ENCODE results near the gene SLC9B2.
"Not testable (repeated sequence)": the region's sequence is repeated elsewhere in the genome, so short reads cannot be mapped to it uniquely, and the experiment has no call there.

SLC9B2 gene

DNA sequence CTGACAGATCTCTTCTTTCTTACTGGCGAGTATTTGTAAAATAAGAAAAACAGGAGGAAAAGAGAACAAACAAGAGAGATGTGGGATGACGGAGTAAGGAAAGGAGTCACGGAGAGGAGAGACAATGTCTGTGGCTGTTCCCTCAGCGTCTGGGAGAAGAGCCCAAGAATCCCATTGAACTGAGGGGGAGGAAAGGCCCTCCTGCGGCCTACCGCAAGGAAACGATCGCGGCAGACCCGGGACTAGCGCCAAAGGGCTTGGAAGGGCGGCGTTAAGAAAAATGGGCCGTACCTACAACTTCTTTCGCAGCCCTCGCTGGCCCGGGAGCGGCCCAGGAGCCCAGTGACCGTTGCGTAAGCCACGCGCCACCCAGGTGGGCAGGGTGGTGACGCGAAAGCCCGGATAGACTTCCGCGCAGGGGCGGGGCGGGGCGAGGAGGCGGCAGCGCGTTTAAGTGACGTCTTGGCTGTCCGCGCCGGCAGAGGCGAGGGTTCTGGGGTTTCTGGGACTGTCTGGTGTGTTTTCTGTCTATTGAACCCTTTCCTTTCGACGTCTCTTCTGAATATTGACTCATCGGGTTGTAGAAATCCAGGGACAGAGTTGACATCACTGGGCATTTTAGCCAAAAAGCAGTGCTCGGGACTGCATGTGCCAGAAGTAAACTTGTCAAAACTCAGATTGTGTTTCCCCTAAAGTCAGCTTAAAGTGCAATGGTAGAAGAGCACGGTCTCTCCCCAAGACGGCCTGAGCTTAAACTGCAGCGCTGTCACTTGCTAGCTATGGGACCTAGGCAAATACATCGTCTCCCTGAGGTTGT lies 57.0 kb downstream of the SLC9B2 start, which contains the start of gene SLC9B1:
SLC9B1 (minus strand) TSS at position 398 of the 817 bp plus-strand sequence. CDS start 27,994 bp downstream, outside the sequence.
- peak; percentile 96 for DNase-seq (ENCODE audit: low spot score)

- DNase-seq (ENCODE audit: low spot score), result peak; percentile 54
Measured at GRCh38 chr4:103018391-103019307, 57.9 kb downstream of the SLC9B2 start.

GRCh38 chr4:103012551-103012950 lies 64.0 kb downstream of the SLC9B2 start:
- DNase-seq (ENCODE audit: low spot score), result no peak

GRCh38 chr4:103012060-103012459 lies 64.5 kb downstream of the SLC9B2 start:
- peak; percentile 10 for DNase-seq (ENCODE audit: low spot score)

GRCh38 chr4:103011378-103012025 lies 65.1 kb downstream of the SLC9B2 start:
- DNase-seq (ENCODE audit: low spot score), result peak; percentile 47

GRCh38 chr4:103010804-103011203 lies 65.8 kb downstream of the SLC9B2 start:
- DNase-seq (ENCODE audit: low spot score), result no peak

DNA sequence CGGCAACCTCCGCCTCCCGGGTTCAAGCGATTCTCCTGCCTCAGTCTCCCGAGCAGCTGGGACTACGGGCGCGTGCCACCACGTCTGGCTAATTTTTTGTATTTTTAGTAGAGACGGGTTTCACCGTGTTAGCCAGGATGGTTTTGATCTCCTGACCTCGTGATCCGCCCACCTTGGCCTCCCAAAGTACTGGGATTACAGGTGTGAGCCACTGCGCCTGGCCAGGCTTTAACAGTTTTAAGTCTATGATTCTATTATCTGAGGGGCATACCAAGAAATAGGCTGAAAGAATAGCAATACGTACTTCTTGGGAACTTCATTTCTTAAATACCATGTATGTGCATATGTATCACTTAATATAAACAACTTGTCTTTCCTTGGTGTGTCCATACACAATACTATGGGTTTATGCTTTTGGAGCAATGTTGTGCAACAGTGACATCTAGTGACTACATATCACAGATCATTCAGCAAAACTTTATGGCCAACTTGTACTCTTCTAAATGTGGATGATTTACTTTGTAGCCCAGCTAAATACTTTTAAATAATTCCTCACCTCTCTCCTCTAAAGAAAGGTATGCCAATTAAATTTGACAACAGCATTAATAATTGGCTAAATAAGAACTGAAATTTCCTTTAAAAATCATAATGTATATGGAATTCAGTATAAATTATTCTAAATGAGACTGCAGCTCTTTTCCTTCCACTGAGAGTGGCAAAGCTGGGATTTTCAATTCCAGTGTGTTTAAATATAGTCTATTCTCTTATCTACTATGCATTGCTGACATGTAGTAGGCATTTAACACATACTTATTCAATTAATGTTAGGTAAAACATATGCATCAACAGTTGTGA lies 67.5 kb downstream of the SLC9B2 start:
- DNase-seq (ENCODE audit: low spot score), result peak; percentile 50

DNA sequence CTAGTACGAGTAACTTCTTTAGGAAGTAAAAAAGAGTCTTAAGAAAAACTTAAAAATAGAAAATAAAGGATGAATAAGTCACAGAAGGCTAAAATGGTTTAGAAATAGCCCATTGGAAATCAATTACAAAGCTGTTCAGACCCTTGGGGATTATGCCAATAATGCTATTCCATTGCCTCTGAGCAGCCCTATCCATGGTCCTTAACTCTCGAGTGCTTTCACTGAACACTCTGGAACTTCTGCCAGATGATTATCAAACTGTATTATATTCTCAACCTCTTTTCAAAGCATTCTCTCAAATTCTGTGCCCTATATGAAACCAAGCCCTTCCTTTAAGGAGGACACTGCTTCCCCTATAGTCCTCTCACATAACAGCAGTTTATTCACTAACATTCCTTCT lies 74.0 kb downstream of the SLC9B2 start:
- DNase-seq (ENCODE audit: low spot score), result peak; percentile 31

- DNase-seq (ENCODE audit: low spot score), result no peak
Measured at GRCh38 chr4:102994803-102995202, 81.8 kb downstream of the SLC9B2 start.

DNA sequence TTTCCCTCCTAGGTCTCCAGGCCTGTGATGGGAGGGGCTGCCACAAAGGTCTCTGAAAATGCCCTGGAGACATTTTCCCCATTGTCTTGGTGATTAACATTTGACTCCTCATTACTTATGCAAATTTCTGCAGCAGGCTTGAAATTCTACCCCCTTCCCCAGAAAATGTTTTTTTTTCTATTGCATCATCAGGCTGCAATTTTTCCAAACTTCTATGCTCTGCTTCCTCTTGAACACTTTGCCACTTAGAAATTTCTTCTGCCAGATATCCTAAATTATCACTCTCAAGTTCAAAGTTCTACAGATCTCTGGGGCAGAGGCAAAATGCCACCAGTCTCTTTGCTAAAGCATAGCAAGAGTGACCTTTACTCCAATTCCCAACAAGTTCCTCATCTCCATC lies 82.6 kb downstream of the SLC9B2 start:
- not testable (repeated sequence) for DNase-seq (ENCODE audit: low spot score)

- no peak for DNase-seq (ENCODE audit: low spot score)
Measured at GRCh38 chr4:102988429-102989020, 88.0 kb downstream of the SLC9B2 start.

DNA sequence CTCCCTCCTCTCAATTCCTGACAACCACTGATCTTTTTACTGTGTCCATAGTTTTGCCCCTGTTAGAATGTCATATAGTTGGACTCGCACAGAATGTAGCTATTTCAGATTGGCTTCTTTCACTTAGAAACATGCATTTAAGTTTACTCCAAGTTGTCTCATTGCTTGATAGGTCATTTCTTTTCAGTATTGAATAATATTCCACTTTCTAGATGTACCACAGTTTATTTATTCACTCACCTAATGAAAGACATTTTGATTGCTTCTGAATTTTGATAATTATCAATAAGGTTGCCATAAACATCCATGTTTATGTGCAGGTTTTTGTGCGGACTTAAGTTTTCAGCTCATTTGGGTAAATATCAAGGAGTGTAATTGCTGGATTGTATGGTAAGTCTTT lies 95.6 kb downstream of the SLC9B2 start:
- no peak for DNase-seq (ENCODE audit: low spot score)

Measured in AG20443 (cell line).